ENCODE data around the gene PXMP4.

GRCh38 chr20:33702861-33703260 lies 17.2 kb downstream of the PXMP4 start:
- TF ChIP-seq CTCF (IDR thresholded peaks at IDR 0.05), result no peak
- no peak for TF ChIP-seq POLR2A (IDR thresholded peaks at IDR 0.05)

Measured in sigmoid colon (tissue), 3 donors.